NCI-H510A (cell line): ENCODE measurements around the gene MBOAT2.

Experiments
- DNase-seq: peaks from one replicate; lab custom pipeline; 2025; lab: John Stamatoyannopoulos, UW

The MBOAT2 gene

DNA sequence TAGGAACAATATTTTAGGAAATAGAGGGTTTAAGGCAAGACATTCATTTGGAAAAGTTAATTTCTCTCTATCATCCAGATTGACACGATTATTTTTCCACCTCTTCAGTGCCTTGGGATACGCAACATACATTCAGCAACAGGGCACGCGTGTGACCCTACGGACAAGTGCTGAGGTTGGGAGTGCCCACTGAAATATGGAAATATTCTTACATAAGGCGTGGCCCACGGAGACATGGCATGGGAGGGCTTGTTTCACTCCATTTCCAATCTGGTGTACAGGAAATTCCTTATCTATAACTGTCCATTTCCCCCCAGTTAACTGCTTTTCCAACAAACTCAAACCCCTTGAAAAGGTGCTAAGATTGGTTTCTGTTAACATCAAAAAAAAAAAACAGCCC, 145.2 kb downstream of the MBOAT2 start:
- no peak for DNase-seq

DNA sequence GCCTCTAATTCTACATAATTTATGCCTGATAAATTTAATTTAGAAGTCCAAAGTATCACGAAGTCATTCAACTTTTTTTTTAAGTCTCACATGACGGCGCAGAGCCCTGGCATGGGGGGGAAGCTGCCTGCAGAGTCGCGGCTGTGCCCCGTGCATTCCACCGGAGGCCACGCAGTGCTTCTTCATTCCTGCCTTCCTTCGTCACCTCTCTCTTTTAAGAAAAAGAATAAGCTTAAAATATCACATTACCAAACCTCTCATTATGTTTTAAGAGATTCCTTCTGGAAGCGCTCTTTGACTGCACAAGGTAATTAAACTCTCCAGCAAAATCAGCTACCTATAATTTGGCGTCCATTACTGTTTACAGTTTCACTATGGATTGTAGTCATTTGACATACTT, 145.8 kb downstream of the MBOAT2 start:
- no peak for DNase-seq

DNA sequence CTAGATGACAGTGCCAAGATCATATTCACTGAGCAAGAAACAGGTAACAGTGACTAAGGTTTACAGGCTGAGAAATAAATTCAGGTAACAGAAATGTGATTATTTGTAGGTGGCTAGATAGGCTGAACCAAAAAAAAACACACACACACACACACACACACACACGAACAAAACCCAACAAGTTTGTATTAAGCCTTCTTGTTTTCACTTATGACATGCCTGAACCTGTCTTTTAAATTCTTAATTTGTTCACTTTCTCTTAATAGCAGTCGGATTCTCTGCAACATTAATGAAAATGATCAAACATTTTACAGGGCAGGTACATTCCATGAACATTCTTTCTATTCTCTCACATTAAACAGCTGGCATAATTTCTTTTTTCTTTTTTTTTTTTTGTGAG, 147.3 kb downstream of the MBOAT2 start:
- no peak for DNase-seq

DNA sequence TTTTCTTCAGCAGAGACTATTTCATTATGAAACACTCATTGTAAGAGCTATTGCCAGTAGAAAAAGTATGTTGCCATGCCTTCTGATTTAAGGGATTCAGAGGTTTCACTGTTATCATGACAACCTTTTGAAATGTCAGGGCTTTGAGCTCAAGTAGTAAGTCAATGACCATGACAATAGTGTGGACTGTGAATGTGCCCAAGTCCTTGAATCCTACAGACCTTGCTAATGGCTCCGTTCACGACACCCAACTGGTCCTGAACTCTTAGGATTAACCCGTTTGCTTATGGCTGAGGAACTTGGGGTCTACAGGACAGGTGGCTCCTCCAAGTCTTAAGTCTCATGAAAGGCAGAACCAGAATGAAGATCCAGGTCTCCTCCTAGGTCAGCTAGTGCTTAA, 148.5 kb downstream of the MBOAT2 start:
- no peak for DNase-seq

DNA sequence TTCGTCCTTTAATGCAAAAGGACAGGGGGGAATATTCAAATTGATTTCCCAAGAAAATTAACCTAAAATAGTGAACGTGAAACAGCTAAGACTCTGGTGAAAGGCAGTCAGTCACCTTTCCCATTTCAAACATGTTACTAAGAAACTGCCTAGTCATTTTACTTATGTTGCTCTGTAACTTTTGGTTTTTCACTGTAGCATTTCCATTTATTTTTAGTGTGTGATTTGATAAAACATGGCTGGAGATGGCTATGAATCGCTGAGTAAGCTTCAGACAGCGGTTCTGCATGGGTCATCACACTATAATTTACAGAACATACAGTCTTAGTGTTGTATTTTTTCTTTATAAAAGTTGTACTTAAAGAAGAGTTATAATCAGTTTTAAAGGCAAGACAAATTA, 150.1 kb downstream of the MBOAT2 start:
- DNase-seq = no peak

DNA sequence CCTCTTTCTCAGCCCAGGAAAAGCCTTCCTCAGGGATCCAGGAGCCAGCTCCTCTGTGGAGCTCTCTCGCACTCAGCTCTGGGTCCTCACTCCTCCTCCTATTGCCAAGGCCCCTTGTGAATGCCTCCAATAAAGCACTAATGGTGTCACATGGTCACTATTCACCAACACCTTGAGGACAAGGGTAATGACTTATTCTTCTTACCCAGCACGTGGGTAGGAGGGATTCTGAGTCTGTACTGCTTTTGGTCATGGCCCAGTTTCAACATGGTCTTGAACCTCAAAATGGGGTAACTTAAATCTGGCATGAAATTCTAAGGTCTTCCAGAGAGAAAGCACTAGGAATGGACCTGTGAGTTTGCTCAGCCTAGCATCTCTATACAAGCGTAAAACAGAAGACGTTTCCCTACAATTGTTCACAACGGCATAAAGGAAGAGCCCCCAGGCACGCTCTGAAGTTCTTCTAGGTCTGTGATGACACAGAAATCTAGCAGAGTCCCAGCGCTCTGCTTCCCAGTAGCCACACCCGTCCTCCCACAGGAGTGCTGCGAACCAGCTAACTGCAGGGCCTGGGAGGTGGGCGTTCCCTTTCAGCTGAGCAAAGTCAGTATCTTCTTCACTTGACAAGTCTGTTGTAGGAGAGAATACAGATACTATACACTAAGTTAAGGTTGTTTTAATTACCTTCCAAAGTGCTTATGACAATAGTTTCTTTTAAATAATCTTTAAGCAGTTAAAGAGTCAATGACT, 151.5 kb downstream of the MBOAT2 start:
- no peak for DNase-seq

DNA sequence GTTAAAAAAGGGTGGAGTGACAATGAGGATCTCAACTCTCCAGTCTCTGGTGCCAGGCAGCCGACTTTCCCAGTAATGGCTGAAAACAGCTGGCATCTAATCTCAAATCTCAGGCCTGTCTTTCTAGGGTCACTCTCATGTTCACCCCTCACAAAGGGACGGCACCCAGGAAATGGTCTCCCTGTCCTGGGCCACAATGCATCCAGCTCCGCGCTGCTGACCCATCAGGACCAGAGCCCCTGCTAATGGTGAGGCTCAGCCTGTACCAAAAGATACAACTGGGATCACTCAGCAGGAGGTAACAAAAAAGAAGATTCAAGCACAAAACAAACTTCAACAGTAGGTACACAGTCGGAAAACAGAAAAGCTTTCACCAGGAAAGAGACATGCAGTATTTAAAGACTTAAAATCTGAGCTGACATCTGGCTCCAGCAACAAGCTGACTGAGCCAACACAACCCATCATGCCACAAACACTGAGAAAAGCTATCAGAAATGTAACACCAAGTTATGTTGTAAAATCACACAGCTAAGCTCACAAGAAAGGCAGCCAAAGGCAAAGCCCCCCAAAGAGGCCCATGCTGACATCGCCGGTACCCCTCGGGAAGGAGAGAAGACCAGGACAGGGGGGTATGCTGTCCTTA, 152.5 kb downstream of the MBOAT2 start:
- DNase-seq = no peak

DNA sequence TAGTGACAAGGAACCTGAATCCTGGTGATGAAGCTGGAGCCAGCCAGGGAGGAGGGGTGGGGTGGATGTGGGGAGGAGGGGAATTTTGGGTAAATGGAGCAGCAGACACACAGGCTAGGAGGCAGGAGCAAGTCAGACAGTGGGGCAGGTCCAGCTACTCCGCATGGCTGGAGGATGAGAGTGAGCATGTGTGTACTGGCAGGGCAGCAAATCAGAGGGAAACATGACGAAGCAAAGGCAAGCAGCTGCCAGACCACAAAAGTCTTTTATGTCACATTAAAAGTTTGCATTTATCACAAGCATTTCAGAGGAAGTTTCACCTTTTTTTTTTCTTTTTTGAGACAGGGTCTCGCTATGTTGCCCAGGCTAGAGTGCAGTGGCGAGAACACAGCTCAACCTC, 154.2 kb downstream of the MBOAT2 start:
- DNase-seq = no peak

DNA sequence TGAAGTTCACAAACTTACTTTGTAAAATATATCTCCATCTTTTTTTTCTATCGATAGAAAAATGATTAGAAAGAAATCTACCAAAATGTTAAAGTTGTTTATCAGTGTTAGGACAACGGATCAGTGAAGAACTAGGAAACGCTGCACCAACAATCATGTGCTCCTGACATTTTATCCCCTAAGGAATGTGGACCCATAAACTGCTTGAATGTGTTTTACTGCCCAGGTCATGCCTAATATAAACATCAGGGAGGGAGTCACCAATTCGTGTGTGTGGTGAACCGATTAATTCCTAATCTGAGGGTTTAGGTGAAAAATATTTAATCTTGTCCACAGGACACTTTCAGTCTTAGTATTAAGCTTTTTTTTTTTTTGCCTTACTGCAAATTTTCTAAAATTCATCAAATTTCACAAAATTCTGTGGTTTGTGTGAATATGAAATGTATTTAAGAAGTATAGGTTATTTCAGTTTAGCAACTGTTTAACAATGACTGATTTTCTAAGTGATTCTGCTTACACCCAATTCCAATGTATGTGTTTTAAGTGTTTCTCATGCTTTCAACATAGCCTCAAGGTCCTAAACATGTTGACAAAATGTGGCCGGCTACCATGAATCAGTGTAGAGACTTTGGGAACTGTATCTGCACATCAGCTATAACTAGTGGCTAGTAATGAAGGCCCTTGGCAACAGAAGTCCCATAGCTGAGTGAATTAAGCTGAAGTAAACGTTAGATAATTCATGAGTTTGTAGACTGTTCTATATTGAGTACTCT, 155.0 kb downstream of the MBOAT2 start:
- DNase-seq = no peak

DNA sequence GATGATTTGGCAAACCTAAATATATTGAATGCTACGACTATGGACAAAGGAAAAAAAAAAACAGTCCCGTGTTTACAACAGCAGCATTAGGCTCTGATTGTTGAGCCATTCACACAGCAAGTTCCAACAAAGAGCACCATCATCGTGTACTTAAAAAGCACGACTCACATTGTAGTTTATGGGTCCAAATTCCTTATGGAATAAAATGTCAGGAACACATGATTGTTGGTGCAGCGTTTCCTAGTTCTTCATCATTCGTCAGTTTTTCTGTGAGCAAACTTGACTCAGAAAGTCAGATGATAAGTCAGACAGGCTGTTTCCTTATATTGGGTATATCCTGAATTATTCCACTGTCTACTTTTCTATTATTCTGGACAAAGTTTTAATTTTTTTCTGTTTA, 156.1 kb downstream of the MBOAT2 start:
- DNase-seq = no peak

DNA sequence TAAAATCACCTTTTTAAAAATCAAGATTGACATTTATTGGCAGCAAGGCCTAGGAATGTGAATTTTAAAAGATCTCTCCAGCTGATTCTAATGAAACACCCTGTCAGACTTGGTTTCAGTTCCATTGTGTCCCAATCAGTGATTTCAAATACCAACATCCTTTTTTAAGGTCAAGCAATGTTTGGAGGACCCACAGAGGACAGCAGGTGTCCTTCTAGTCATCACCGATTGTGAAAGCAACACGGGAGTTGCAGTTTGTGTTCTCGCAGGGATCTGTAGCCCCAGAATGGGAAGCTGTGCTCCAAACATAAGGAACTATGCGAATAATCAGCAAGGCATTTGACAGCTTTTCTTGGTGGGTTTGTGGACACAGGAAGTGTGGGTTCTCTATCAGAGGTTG, 161.6 kb downstream of the MBOAT2 start:
- DNase-seq = no peak

DNA sequence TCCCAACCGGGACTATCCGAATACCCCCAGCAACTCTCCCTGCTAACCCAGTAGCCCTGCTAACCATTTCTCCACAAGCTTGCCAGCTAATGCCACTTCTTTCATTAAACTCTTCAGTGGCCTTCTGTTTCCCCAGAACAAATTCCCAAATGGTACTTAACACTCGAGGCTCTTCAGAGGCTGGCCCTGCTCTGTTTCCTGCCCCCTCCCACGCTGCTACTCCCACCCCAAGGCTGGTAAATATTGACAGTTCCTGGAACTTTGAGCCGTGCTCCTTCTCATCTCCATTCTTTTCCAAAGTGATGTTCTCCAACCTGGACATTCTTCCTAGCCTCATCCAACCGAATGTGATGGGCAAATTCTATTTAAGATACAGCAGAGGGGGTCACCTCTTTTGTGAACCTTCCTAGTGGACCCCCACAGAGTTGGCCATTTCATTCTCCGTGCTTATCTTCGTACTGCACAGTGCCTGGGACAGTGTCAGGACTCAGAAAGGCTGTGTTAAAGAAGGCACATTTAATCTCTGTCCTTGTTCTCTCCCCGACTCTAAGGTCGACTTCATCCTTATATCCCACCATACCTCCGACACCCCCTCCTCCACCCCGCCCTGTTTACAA, 162.9 kb downstream of the MBOAT2 start:
- DNase-seq = no peak

DNA sequence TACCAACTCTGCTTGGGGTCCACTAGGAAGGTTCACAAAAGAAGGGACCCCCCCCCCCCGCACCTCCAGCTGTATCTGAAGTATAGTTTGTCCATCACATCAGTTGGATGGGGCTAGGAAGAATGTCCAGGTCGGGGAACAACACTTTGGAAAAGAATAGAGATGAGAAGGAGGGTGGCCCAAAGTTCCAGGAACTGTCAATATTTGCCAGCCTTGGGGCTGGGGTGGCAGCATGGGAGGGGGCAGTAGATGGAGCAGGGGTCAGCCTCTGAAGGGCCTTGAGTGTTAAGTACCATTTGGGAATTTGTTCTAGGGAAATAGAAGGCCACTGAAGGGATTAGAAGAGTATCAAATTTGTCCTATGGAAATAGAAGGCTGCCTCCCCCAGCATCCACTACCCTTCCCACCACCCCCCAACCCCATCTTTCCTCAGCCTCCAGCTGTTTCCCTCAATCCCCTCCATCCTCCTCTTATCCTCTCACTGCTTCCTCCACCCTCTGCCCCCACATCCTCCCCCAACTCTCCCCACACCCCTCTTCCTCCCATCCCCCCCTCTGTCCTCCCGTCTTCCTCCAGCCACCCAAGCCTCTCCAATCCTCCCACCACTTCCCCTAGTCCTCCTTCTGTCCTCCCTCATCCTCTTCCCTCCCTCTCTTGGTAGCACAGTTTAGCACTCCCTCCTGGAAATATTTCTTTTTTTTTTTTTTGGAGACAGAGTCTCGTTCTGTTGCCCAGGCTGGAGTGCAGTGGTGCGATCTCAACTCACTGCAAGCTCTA, 164.1 kb downstream of the MBOAT2 start:
- no peak for DNase-seq

DNA sequence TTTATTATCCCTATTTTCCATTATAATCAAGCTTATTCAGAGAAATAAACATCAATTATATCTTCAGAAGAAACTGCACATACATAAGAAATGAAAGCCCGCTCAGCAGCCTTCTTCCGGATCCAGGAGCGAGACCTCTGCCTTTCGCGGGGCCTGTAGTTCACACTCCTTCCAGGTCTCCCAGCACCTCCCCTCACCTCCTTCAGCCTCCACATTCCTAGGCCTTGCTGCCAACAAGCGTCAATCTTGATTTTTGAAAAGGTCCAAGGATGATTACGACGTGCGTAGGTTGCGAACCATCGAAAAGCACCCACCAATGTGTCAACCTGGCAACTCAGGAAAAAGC, 165.7 kb downstream of the MBOAT2 start:
- DNase-seq = no peak

DNA sequence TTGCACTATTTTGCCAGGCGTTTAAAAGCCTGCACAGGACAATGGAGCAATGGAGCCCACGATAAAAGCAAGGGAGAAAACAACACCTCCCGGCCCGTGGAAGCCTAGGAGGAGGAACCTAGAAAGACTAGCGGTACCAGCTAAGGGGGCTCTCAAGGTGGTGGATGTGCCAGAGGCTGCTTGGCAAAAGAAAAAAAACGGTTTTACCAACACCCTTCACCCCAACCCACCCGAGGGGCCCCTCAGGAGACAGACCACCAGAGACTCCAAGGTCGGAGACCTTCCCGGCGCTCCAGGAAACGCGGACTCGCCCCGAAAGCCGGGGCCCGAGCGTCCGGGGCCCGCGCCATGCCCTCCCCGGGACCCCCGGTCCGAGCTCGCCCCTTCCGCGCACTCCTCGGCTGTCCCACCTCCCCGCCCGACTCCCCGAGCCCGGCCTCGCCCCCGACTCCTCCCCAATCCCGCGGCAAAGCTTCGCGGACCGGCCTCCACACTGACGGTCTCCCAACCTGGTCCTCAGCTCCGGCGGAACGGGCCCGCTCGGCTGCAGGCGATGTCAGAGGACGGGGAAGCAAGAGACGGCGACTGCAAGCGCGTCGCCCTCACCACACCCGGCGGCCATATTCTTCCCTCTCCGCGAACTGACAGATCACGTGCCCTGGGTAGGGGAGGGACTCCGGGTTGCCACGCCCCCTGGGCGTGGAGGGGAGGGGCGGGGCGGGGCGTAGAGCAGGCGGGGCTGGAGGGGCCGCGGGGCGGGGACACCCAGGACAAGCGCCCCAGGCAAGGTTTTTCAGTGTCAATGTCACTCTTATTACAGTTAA, 166.3 kb downstream of the MBOAT2 start, which contains the start of gene KIDINS220:
Gene KIDINS220 (minus strand): TSS at position 643 of the 824 bp plus-strand sequence. CDS start 10,520 bp downstream, outside the sequence.
- DNase-seq = peak; percentile 47

DNA sequence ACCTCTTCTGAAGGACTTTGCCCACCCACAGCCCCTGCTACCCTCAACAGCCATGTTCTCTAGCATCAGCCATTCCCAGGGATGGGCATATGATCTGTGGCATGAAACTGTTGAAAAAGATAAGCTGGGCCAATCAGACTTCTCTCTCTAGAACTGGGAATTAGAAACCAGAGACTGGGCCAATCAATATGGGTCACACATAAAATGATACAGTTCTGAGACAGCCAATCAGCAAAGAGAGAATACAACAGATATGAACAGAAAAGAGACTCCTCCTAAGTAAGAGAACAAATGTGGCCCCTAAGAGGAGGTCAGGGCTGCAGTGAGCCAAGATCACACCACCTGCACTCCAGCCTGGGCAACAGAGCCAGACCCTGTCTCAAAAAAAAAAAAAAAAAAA, 168.2 kb downstream of the MBOAT2 start:
- DNase-seq = no peak

DNA sequence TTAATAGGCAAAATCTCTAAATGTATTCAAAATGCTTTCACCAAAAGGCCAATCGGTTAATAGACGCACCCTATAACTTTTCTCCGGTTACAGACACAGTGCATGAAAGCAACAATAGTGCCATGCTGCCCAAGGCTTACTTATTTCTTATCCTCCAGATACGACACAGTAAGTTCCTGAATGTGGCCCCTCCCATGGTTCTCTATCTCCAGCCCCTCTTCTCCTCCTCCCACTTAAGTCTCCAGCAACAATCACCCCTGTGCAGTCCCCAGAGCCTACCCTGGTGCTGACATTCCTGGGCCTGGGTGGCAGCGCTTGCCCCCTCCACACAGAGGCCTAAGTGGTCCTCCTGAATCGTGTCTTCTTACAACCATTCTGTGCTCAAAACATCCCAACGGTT, 169.6 kb downstream of the MBOAT2 start:
- DNase-seq = no peak

DNA sequence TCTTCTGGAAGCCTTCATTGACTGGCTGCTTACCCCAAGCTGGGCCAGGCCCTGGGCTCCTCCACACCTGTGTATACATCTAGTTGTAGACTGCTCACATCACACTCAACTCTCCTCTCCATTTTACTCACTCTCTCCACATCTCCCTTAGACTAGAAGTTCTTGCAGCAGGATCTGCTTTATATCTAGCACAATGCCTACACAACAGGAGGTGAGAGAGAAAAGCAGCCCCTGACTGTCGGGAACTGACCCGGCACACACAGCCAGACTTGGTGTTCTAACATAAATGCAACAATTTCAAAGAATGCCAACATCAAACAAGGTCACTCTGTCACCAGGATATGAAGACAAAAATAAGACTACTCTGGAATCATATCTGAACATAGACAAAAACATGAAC, 172.0 kb downstream of the MBOAT2 start:
- DNase-seq = no peak

DNA sequence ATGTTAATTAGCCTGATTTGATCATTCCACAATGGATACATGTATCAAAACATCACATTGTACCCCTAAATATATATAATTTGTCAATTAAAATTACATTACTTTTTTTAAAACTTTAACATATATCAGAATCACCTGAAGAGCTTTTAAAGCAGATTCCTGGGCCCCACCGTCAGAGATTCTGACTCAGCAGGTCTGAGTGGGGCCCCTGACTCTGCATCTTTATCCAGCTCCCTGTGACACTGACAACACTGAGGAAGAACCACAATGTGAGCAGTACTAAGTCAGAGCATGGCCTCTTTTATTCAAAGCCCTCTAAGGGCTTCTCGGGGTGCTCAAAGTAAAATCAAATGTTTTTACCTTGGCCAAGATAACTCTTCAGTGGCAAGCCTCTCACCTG, 175.8 kb downstream of the MBOAT2 start:
- DNase-seq = no peak

DNA sequence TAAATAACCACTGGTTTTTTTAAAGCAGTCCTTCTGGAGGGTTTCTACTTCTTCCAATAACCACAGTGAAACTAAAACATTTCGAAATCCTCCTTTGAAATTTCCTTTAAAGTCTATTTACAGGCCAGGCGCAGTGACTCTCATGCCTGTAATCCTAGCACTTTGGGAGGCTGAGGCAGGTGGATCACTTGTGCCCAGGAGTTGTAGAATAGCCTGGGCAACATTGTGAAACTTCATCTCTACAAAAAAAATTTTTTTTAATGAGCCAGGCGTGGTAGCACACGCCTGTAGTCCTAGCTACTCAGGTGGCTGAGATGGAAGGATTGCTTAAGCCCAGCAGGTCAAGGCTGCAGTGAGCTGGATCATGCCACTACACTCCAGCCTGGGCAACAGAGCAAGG, 181.3 kb downstream of the MBOAT2 start:
- no peak for DNase-seq
